ENCODE measurements around the gene ANKRD44.
"Not testable (repeated sequence)": the region's sequence is repeated elsewhere in the genome, so short reads cannot be mapped to it uniquely, and the experiment has no call there.

ANKRD44 gene

DNA sequence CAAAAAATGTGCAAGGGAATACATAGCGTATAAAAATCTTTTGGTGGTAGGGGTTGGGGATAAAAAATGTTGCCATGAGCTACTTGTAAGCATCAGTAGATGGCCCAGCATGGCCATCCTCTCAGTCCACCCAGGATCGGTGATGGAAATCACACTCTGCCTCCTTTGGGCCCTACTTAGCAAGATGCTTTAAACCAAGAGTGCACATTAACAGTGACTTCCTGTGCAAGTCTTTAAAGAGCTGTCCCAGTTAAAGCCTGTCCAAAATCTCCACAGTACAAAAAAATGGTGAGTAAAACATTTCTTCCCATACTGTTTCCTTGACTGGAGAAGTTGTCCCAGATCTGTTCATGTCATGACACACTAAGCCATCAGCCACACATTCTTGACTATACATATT is 18.0 kb downstream of the ANKRD44 start:
- TF ChIP-seq EZH2phosphoT487 (IDR thresholded peaks at IDR 0.05; ENCODE audit: borderline replicate concordance) = no peak
- TF ChIP-seq, protein P1, sequence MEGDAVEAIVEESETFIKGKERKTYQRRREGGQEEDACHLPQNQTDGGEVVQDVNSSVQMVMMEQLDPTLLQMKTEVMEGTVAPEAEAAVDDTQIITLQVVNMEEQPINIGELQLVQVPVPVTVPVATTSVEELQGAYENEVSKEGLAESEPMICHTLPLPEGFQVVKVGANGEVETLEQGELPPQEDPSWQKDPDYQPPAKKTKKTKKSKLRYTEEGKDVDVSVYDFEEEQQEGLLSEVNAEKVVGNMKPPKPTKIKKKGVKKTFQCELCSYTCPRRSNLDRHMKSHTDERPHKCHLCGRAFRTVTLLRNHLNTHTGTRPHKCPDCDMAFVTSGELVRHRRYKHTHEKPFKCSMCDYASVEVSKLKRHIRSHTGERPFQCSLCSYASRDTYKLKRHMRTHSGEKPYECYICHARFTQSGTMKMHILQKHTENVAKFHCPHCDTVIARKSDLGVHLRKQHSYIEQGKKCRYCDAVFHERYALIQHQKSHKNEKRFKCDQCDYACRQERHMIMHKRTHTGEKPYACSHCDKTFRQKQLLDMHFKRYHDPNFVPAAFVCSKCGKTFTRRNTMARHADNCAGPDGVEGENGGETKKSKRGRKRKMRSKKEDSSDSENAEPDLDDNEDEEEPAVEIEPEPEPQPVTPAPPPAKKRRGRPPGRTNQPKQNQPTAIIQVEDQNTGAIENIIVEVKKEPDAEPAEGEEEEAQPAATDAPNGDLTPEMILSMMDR (conservative IDR thresholded peaks at IDR 0.05; ENCODE audit: low read length) = no peak
- Histone ChIP-seq H3K9me2 (replicated peaks; ENCODE audit: low read depth, low read length) (no peaks in the 10 kb centered on the region), H3K4me2 (ENCODE audit: low read depth, low read length, poor library complexity, severe bottlenecking) (peak overlapping the region; percentile 15), H2AFZ (ENCODE audit: low read length) (no peak overlapping the region), H3K36me3 (ENCODE audit: insufficient read depth, low read length) (no peaks in the 10 kb centered on the region; the same call in 1 of the 2 replicates), H3K9ac (ENCODE audit: low read depth, low read length, poor library complexity, severe bottlenecking) (peak overlapping the region; percentile 8), H4K20me1 (ENCODE audit: insufficient read depth, low read length, poor library complexity, severe bottlenecking) (peaks cover 3% of the 10 kb centered on the region), H3K27me3 (ENCODE audit: insufficient read depth, low read length, poor library complexity, severe bottlenecking) (no peaks in the 10 kb centered on the region), H3K79me2 (ENCODE audit: insufficient read depth, low read length) (peaks cover 99% of the 10 kb centered on the region), H3K9me3 (ENCODE audit: insufficient read depth, low read depth, low read length) (no peaks in the 10 kb centered on the region), H3K4me3 (ENCODE audit: low read length, poor library complexity, severe bottlenecking) (no peak overlapping the region), H3K4me1 (ENCODE audit: insufficient read depth, low read length, poor library complexity, severe bottlenecking) (peaks cover 48% of the 10 kb centered on the region), H3F3A (ENCODE audit: low read depth) (peaks cover 9% of the 10 kb centered on the region; the same call in 1 of the 2 replicates)

DNA sequence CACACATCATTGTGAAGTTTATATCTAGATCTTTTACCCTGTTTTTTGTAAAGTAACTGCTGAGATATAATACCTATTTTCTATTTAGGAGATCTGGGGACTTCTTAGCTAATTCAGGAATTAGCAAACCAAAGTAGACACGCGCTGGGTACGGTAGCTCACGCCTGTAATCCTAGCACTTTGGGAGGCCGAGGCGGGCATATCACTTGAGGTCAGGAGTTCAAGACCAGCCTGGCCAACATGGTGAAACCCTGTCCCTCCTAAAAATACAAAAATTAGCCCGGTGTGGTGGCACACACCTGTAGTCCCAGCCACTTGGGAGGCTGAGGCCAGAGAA is 23.0 kb downstream of the ANKRD44 start:
- H3K4me3 ChIP-seq (ENCODE audit: low read length, poor library complexity, severe bottlenecking); H3K4me2 ChIP-seq (ENCODE audit: low read depth, low read length, poor library complexity, severe bottlenecking); H3F3A ChIP-seq (ENCODE audit: low read depth); H4K20me1 ChIP-seq (ENCODE audit: insufficient read depth, low read length, poor library complexity, severe bottlenecking); H3K9ac ChIP-seq (ENCODE audit: low read depth, low read length, poor library complexity, severe bottlenecking); H3K9me3 ChIP-seq (ENCODE audit: insufficient read depth, low read depth, low read length); H3K27me3 ChIP-seq (ENCODE audit: insufficient read depth, low read length, poor library complexity, severe bottlenecking); H2AFZ ChIP-seq (ENCODE audit: low read length); H3K36me3 ChIP-seq (ENCODE audit: insufficient read depth, low read length); H3K9me2 ChIP-seq (replicated peaks; ENCODE audit: low read depth, low read length): not testable (repeated sequence)
- Histone ChIP-seq H3K4me1 (ENCODE audit: insufficient read depth, low read length, poor library complexity, severe bottlenecking) (peaks cover 18% of the 10 kb centered on the region), H3K79me2 (ENCODE audit: insufficient read depth, low read length) (peaks cover 96% of the 10 kb centered on the region)

DNA sequence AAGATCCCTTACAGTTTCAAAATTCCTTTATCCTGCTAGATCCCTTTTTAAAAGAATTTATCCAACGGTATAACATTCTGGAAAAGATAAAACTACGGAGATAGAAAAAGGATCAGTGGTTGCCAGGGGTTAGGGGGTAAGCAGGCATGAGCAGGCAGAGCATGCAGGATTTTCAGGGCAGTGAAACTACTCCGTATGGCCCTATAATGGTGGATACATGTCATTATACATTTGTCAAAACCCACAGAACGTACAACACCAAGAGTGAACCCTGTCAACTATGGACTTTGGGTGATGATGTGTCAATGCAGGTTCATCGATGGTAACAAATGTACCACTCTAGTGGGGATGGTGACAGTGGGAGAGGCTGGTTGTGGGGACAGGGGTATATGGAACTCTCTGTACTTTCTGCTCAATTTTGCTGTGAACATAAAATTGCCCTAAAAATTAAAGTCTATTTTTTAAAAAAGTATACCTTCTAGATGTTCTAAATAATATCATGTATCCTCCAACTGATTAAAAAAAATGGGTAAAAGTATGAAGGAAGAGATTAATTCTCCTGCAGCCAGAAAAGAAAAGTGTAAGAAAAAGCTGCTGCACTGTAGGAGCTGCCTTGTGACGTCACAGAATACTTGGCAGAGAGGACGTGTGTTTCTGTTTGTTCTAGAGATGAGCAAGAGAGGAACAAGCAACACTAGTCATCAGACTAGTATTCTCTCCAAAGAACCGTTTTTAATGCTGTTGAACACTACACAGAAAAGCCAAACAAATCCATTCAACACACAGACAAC is 23.6 kb downstream of the ANKRD44 start:
- no peak overlapping the region for H3K4me3 ChIP-seq (ENCODE audit: low read length, poor library complexity, severe bottlenecking)

More for the DNA sequence above, 23.6 kb downstream of the ANKRD44 start:
- Histone ChIP-seq H3K27me3 (ENCODE audit: insufficient read depth, low read length, poor library complexity, severe bottlenecking) (no peaks in the 10 kb centered on the region), H3K4me2 (ENCODE audit: low read depth, low read length, poor library complexity, severe bottlenecking) (no peak overlapping the region), H3K9ac (ENCODE audit: low read depth, low read length, poor library complexity, severe bottlenecking) (no peak overlapping the region), H3K4me1 (ENCODE audit: insufficient read depth, low read length, poor library complexity, severe bottlenecking) (peaks cover 13% of the 10 kb centered on the region), H3F3A (ENCODE audit: low read depth) (no peaks in the 10 kb centered on the region), H4K20me1 (ENCODE audit: insufficient read depth, low read length, poor library complexity, severe bottlenecking) (no peaks in the 10 kb centered on the region), H3K79me2 (ENCODE audit: insufficient read depth, low read length) (peaks cover 96% of the 10 kb centered on the region), H2AFZ (ENCODE audit: low read length) (no peak overlapping the region), H3K9me3 (ENCODE audit: insufficient read depth, low read depth, low read length) (no peaks in the 10 kb centered on the region), H3K36me3 (ENCODE audit: insufficient read depth, low read length) (no peaks in the 10 kb centered on the region; the same call in 1 of the 2 replicates), H3K9me2 (replicated peaks; ENCODE audit: low read depth, low read length) (no peaks in the 10 kb centered on the region)
- TF ChIP-seq, protein P1 (conservative IDR thresholded peaks at IDR 0.05; ENCODE audit: low read length) = no peak
- no peak for TF ChIP-seq EZH2phosphoT487 (IDR thresholded peaks at IDR 0.05; ENCODE audit: borderline replicate concordance)
